HG02610 (cell line): ENCODE data around the gene CWC15.
"Not testable (repeated sequence)": the region's sequence is repeated elsewhere in the genome, so short reads cannot be mapped to it uniquely, and the experiment has no call there.

Source experiments
- ATAC-seq: cut with Tn5 transposase; IDR thresholded peaks from one replicate; pipeline ENCODE4 v1.9.1; 2021; ENCODE audit warnings: mild to moderate bottlenecking, moderate library complexity; ENCODE audit not compliant: unreplicated experiment

The CWC15 gene

DNA sequence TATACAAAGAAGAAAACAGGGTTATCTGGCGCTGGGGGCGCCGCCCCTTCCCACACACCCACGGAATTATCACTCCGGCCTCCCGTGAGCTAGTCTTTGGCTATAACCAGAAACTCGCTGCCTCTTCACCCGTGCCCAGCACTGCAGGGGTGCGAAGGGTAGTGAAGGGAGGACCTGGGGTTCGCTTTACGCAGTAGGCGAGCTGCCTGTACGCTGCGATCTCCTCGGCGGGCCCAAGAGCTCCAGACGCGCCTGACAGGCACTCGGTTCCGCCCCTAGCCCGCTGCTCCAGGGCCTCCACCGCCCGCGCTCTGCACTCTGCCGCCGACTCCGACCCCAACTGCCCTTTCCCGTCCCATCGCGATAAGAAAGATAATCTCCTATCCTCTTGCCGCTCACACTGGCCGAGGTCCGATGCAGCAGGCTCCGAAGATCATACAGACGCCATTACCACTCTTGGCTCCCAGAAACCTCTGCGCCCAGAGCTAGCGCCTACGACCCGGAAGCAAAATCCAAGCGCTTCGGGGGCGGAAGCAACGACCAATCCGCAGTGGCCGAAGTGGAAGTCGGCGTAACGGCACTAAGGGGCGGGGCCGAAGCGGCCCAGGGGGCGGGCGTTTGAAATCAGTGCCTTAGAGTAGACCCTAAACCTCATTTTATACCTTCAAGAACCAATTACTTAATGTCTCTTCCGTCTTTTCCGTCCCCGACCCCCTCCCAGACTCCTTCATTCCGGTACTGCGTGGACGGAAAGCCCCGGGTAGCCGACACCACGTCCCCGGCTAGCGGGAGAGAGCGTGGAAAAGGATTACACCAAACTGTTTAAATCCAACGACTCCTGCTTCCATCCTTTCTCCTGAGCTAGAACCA lies at the start of gene CWC15, which contains the start of gene KDM4D:
Gene CWC15 (minus strand): TSS at position 458 of the 870 bp plus-strand sequence. CDS start 1,371 bp downstream, outside the sequence.
Gene KDM4D (plus strand): TSS at position 611 of the 870 bp plus-strand sequence. CDS start 23,664 bp downstream, outside the sequence.
- peak; percentile 100 for ATAC-seq

DNA sequence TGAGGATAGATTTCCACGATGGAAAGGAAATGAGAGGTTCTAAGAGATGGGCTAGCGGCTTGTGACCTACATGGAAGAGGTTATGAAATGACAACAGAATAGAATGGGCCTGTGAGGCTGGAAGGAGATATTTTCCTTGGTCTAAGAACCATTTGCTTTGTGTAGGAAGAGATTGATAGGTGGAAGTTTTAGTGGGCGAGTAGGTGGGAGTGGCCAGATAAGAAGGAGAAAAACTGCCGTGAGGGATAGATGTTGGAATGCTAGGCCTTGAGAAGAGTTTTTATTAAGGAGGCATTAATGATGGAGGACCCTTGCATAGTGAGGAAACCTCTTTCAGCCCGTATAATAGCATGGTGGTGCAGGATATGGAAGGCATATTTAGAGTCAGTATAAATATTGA lies 48.1 kb upstream of the CWC15 start:
- not testable (repeated sequence) for ATAC-seq

DNA sequence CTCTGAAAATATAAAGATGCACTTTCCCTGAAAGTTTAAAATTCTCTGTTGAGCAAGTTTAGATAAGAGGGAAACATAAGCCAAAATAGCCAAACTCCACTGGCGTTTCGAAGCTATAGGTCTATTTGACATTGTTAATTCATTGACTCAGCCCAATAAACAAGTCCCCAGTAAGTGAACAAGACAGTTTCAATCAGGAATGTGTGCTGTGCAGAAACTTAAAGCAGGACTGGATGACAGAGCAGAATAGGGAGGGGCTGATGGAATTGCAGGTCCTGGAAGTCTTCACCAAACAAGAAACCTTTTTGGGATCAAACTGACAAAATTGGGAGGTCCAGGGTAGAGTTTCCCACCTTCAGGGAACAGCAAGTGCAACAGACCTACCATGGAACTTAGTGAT lies 42.8 kb upstream of the CWC15 start:
- ATAC-seq = no peak

DNA sequence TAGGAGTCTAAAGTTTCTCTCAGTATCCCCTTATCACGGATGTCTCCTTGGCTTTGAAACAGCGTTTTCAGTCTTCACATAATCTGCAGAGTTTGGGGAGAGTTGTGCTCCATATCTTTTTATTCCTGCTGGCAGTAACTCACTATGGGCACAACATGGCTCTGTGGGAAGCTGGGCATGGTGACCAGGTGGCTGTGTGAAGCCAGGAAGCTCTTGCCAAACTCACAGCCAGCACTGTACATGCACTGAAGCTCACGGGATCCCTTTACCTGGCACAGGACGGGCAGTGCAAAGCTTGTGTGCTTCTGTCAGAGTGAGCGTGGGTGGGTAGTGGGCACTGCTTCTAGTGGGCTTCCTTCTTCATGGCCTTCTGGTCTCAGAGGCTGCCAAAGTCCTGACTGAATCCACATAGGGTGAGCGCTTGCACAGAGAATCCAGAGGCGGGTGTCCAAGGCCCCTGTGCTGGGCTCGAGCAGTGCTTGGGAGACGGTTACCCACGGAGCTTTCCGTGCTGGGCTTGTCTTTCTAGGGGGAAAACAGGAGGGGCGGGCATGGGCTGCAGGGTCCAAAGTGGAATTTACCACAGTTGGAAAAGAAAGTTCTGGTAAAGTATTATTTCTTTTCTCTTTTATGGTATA lies 40.9 kb upstream of the CWC15 start:
- ATAC-seq = no peak

DNA sequence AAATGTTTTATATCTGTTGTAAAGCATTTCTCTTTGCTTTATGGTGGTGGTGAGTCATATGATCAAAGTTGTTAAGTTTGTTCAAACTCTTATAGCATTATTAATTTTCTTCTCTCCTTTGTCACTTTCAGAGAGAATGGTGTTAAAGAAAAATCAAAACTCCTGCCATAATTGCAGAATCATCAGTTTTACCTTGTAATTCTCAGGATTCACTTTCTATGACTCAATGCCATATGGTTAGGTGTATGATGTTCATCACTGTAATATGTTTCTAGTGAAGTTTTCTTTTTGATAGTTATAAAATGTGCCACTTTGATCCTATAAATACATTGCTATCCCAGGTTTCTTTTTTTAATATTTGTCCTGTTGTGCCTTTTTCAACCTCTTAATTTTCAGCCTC lies 38.0 kb upstream of the CWC15 start:
- no peak for ATAC-seq

DNA sequence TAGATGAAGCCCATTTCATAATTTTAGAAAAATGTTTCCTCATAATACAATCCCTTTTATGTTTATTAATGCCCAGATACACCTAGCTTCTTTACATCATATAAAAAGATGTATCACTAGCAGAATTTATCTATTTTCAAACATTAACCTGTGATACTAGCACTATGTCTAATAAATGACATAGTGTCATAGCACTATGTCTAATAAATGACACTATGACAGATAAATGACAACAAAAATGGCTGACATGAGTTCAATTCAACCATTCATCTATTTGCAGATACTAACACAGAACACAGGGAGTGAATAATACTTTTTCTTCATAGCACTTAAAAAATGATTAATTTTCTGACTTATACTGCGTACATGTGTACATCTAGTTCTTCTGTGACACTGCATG lies 32.3 kb upstream of the CWC15 start:
- ATAC-seq = no peak

DNA sequence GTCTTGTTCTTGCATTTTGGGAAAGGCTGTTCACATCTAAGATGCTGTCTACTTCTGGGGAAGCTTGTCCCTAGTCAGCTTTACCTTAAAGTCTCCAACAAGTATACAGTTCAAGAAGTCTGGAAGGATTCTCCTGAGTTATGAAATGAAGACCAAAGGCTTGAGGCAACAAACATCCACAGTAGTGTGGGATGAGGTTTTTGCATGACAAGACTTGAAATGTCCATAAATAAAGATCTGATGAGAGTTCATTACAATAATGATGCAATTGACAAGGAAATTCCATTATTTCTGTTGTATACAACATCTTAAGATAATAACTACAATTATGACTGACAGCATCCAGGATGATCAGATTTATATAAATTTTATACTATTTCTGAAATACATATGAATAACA lies 30.4 kb upstream of the CWC15 start:
- no peak for ATAC-seq

DNA sequence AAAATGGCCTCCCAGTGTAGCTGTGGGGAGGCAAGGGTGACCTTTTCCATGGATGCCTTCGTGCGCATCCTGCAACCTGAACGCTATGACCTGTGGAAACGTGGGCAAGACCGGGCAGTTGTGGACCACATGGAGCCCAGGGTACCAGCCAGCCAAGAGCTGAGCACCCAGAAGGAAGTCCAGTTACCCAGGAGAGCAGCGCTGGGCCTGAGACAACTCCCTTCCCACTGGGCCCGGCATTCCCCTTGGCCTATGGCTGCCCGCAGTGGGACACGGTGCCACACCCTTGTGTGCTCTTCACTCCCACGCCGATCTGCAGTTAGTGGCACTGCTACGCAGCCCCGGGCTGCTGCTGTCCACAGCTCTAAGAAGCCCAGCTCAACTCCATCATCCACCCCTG lies 24.9 kb upstream of the CWC15 start:
- no peak for ATAC-seq

DNA sequence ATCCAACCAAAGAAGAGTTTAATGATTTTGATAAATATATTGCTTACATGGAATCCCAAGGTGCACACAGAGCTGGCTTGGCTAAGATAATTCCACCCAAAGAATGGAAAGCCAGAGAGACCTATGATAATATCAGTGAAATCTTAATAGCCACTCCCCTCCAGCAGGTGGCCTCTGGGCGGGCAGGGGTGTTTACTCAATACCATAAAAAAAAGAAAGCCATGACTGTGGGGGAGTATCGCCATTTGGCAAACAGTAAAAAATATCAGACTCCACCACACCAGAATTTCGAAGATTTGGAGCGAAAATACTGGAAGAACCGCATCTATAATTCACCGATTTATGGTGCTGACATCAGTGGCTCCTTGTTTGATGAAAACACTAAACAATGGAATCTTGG lies 24.1 kb upstream of the CWC15 start:
- no peak for ATAC-seq

DNA sequence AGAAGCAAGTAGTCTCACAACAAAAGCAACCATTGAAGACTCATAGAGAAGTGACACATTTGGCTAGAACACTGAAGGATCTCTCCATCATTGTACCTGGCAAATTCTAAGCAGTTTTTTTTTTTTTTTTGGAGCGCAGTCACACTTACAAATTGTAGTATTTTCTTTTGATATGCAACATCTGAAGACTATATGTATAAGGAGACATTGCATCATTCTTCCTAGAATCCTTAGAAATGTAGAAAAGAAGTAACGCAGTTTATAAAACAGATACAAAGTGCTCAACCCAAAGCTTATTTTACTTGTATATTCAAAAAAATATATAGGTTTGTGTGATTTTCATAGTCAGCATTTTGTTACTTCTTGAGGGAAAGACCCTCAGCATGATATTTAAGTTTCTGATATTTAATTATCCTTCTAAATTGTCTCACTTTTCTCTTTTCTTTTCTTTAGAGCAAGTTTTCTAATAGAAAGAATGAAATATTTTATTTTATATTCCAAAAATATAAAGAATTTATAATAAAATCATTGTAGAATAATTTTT lies 20.1 kb upstream of the CWC15 start:
- no peak for ATAC-seq

DNA sequence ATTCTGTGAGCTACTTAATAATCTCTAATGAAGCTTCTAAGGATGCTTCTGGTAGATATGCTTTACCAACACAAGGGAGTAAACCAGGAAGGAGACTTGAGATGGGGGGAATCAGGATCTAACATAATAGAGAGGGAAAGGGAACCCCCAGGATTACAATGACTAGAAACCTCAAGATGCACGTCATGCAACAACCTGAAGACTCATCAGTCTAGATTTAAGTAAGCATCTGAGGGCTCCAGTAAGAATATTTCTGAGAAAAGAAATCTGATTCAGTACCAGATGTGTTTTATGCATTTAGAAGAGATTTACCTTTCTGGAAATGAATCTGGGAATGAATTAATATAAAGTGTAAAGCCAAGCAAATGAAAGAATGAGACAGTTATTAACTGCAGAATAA lies 15.4 kb upstream of the CWC15 start:
- no peak for ATAC-seq

DNA sequence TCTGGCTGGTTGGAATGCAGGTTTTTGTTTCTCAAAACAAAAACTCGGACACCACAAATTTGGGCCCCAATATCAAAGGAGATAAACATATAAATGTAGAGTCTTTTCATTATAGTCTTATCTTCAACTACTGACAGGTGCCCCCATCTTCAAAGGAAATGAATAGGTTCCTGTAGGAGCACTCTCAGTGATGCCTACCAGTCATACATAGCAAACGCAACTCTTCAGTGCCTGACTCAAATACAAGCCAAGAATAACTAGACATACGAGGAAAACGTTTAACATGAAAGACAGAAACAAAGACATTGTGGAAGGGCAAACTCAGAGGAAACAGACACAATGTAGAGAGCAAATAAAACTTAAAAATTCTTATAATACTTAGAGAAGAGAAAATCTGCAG lies 14.0 kb upstream of the CWC15 start:
- ATAC-seq = no peak

DNA sequence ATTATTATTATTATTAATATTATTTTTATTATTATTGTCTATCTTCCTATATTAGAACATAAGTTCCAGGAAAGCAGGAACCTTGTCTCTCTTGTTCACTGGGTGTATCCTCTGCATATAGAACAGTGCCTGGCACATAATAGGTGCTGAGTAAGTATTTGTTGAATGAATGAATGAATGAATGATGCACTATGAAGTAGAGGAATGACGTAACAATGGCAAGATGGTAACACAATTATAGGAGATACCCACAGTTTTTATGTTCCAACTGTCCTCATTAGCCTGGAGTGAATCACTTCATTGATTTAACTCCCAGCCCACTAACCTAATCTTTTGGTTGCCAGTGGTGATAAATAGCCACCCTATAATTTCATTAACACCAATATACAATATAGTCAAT lies 2.2 kb upstream of the CWC15 start:
- no peak for ATAC-seq

DNA sequence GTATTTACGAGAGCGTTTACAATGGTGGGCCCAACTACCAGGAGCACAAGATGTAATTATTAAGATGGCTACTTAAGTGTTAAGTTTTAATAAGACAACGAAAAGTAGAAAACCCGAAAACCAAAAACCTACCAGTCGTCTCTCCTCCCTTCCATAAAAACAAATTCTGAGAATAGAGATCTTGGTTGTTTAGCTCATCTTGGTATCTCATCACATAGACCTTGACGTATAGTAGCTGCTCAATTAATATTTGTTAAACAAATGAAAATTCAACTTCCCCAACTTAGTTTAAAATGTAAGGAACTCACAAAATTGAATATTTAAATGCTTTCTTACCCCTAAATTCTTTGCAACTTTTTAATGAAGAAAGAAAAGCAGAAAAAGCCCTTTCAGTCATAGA lies 822 bp upstream of the CWC15 start:
- ATAC-seq = no peak

DNA sequence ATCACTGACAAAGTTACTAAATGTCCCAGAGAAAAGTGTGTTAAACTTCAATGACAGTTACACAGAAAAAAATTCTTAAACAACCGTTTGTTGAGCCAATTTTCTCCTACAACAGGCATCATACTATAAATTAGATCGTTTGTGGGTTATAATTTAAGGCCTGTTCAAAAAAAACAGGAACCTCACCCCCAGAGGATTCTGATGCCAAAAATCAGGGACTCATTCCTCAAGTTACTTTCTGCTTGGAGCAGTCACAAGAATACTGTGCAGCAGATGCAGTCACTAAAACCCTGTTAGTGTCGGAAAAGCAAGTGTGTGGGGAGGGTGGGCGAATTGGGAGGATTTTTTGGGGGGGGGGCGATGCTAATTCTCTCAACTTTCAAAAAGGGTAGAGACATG lies 657 bp downstream of the CWC15 start:
- no peak for ATAC-seq

DNA sequence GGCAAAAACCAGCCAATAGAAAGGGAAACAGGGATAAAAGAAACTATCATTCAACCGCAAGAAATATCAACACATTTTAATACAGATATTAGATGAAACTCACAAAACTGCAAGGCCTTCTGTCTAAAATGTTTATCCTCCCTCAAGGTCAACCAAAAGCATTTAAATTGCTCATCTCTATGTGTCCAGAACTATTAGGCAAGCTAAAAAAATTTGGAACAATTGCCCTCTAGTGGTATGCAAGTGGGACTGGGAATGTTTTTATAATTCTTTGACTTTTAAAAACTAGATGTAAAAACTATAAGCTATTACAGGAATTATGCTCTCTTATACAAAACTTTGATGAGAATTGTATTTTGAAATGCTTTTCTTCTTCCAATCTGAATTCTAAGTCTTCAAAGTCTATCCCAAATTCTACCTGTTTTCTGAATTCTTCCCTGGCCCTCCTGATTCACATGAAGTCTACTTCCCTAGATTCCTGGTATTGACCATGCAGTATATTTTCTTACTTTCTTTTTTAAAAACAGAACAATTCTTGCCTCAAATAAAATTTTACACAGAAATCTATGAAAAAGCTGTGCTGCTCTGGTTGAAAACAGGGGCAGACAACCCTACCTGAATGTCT lies 4.9 kb downstream of the CWC15 start:
- ATAC-seq = no peak

DNA sequence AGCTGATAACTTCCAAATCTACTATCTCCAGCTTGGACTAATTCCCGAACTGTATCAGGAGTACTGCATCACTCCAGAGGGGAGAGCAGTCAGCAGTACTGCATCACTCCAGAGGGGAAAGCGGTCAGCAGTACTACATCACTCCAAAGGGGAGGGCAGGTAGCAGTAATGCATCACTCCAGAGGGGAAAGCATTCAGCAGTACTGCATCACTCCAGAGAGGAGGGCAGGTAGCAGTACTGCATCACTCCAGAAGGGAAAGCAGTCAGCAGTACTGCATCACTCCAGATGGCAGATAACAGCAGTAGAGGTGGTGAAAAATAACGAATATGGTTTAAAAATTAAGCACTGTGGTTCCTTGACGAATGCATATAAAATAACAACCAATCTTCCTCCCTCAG lies 8.4 kb downstream of the CWC15 start:
- ATAC-seq = no peak

DNA sequence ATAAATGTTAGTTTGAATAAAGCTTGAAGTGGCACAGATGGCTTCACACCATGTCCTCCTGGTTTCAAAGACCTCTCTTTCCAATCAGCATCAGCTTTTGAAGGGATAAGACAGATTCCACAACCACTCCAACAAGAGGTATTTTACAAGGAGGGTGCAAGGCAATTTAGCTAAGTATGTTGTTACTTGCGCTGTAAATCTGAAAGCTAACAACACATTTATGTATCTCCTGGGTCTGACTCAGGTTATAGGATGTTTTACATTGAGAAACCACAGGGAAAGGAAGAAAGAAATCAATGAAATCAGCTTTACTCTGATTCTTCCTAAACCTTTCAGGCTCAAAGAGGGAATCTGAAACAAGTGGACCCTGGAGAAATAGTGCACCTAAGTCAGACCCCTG lies 12.1 kb downstream of the CWC15 start:
- no peak for ATAC-seq

DNA sequence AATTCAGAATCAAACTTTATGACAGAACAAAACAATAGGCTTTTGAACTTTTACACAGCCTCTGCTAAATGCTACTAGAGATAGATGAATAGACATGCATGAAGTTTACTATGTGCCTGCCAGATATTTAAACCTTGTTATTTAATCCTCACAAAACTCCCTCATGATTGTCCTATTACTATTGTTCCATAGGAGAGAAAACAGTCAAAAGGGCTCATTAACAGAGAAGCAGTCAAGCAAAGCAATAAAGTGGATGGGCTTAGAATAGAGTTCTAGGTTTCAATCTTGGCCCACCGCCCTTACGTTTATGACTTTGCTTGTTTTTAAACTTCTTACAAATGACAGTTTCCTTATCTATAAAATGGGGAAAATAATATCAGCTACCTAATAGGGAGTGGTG lies 12.9 kb downstream of the CWC15 start:
- no peak for ATAC-seq

DNA sequence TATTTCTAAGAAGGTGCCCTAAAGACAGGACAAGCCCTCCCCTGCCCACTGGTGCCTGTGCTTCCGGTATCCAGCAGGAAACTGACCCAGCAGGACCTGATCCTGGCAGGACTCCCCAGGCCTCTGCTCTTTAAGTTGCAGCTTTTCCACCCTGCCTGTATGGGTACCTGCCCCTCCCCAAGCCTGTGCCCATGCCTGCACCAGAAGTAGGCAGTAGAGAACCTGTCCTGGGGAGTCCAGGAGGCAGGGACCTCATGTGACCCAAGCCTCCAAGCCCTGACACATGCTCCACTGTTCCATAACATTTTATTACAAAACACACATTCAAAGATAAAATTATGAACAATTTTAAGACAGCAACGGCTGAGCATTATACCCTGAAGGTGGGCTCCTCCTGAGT lies 14.2 kb downstream of the CWC15 start:
- no peak for ATAC-seq

DNA sequence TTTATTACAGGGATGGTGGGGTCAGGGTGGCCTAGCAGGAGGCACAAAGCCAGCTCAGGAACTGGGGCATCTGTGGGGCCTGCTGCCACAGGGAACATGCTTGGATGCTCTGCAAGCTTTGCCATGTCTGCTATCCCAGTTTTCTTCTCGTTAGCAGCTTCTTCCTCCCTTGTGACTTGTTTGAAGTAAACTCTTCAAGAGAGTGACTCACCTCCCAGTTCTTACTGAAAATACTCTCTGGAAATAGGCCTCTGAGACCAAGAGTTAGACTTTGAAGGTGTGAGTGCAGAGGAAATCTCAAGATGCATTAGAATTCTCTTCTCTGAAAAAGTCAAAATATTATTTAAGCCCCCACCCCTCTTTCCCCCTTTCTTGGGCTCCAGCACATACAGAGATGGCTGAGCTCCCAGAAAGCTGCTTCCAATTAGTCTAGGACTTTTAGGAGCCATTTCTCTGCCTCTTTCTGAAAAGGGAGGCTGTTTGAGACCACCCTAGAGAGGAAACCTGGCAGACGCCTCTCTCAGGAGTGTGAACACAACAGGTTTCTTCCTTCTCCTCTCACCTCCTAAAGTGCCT lies 15.1 kb downstream of the CWC15 start:
- no peak for ATAC-seq
